ENCODE measurements around the gene PURB.
"Not testable (repeated sequence)": the region's sequence is repeated elsewhere in the genome, so short reads cannot be mapped to it uniquely, and the experiment has no call there.

PURB gene

DNA sequence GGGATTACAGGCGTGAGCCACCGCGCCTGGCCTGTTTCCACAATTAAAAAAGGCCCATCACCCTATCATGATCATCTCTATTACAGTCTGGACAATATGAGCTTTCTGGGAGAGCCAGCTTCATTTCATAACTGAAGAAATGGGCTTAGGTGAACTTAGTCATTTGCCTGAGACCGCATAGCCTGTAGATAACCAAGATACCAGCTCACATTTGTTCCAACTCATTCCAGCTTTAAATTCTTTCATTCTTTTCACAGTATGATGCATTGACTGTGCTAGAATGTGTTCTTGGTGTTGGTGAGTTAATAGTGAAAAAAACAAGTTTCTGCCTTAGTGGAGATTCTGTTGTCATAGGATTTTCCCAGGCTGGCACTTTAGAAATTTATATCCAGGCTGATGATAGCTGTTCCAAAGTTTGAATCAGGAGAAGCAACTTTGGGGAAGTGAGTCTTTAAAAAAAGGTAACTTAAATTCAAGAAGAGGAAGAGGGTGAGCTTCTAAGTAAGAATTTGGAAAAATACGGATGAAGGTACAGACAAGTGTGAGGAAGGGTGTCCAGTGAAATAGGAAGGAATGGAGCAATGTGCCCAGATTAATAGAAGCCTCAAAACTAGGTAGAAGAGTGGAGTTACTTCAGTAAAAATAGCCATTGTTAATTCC is 35.3 kb downstream of the PURB start:
- no peak for DNase-seq

DNA sequence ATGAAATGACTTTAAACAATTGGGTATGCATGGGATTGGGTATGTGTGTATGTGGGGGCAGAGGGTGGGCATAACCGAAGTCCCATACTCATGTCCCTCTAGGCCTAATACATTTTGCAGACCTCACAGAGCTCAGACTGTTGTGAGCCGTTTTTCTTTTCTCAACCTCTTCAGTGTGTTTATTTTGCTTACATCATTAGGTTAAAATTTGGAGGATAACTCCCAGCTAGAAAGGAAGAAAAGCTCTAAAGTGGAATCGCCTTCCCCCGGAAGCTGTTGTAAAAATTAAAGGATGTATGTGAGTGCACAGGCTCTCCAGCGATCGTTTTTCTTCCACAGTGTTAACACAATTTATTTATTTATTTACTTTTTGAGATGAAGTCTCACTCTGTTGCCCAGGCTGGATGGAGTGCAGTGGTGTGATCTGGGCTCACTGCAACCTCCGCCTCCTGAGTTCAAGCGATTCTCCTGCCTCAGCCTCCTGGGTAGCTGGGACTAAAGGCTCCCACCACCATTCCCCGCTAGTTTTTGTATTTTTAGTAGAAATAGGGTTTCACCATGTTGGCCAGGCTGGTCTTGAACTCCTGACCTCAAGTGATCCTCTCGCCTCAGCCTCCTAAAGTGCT is 36.0 kb downstream of the PURB start:
- no peak for DNase-seq

DNA sequence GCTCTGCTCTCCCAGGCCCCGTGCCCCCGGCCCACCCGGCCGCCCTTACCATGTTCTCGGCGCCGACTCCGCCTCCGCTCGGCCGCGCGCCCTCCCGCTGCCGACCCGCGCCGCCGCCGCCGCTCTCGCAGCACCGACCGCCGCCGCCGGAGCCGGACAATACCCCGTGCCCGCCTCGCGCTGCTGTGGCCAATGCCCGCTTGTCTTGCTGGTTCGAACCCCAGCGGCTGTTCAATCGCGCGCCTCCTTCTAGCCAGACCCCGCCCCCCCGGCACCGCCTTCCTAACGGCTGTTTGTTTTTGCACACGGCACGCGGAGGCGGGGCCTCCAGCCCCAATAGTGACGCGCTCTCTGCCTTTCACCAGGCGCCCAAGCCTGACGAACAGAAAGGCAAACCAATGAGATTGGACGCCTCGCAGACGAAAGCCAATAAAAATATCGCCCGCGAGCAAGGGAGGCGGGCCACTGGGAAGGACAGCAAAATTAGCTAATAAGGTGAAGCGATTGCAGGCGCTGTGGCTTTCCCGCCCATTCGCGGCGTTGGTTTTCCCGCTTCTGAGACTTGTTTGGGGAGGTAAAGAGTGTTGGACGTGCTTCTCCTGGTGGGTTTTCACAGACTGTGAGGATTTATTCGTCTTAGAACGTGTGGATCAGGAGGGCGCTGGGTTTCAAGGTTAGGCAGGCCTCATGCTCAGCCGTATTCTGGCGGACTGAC is 37.3 kb downstream of the PURB start, which contains the start of gene H2AZ2:
Gene H2AZ2, minus strand, starts transcription at position 168 of the 715 bp plus-strand sequence. Its CDS starts 116 bp downstream, at position 52.
- DNase-seq, result peak; percentile 100

DNA sequence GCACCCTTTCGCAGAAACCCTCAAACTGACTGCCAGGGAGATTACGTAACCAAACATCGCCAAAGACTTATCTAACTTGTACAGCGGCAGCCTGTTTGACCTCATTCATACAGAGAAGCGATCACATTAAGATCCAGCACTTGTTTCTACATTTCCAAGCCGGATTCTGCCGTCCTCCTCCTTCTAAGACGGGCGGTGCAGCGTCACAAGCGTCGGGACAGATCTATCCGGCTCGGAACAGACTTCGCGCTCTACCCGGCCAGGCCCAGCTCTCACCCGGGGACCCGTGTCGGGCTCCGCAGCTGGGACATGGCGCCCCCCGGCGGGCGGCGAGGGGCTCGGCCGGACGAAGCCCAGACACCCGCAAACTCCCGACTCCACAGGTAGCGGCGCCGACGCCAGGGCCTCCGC is 37.8 kb downstream of the PURB start:
- peak; percentile 83 for DNase-seq

DNA sequence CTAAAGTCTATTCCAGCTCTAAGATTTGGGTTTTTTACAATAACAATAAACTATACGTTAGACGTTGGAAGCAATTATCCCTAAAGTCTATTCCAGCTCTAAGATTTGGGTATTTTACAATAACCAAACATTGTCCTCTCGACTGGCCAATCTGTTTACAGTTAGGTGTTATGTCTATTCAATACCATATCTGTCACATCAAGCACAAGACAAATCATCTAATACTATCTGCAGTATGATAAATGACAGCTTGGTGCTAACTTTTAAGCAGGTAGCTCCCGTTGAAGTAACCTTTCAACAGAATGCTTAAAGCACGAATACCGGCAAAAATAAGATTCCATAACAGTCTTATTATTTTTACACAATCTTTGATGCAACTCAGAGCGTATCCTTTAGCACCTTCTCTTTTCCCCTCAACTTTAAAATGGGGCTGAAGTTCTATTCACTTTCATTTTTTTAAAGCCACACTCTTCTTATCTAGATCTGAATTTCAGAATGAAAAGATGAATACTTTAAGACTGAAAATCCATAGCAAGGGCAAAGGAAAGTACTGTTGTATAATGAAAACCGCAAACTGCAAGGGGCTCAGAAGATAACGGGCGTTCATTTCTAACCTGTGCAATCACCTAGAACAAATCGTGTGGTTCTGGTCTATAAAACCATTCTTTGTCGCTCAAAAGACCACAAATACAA is 38.4 kb downstream of the PURB start:
- DNase-seq, result no peak

DNA sequence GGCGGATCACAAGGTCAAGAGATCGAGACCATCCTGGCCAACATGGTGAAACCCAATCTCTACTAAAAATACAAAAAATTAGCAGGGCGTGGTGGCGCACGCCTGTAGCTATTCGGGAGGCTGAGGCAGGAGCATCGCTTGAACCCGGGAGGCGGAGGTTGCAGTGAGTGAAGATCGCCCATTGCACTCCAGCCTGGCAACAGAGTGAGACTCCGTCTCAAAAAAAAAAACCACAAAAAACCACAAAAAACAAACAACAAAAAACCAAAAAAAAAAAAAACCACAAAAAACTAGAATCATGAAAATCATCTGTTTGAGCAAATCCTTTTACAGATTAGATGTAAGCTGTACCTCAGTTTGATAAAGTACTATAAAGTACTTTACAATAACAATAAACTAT is 38.9 kb downstream of the PURB start:
- DNase-seq, result not testable (repeated sequence)

DNA sequence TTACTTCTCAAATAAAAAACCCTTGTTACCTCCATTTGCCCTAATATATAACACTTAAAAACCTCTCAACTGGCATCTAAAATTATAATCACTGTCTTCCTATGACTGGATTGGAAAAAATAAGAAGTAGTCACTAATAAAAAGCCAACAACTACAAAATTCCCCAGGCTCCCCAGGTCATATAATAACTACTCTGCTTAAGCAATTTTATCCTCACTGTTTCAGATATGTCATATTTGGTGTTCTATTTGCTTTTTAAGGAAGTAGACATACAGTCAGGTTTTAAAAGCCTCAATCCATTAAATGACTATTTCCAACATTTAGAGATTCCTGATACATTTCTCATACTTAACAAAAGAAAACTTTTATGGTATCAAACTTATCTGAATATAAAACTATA is 39.9 kb downstream of the PURB start:
- DNase-seq, result no peak

DNA sequence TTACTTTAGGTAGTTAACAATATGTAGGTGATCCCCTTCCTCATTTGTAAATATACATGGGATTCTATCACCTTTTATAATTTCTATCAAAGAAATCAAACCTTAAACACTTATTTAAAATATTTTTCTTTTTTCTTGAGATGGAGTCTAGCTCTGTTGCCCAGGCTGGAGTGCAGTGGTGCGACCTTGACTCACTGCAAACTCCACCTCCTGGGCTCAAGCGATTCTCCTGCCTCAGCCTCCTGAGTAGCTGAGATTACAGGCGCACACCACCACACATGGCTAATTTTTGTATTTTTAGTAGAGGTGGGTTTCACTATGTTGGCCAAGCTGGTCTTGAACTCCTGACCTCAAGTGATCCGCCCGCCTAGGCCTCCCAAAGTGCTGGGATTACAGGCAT is 41.9 kb downstream of the PURB start:
- DNase-seq, result not testable (repeated sequence)

DNA sequence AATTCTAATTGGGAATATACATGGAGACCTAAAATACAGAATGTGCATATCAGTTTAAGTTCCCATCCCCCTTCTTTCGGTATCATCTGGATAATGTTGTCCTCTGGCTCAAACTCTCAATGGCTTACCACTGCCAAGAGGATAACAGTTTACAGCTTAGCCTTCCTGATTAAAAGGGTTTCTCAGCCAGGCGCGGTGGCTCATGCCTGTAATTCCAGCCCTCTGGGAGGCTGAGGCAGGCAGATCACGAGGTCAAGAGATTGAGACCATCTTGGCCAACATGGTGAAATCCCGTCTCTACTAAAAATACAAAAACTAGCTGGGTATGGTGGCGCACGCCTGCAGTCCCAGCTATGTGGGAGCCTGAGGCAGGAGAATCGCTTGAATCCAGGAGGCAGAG is 42.7 kb downstream of the PURB start:
- not testable (repeated sequence) for DNase-seq

DNA sequence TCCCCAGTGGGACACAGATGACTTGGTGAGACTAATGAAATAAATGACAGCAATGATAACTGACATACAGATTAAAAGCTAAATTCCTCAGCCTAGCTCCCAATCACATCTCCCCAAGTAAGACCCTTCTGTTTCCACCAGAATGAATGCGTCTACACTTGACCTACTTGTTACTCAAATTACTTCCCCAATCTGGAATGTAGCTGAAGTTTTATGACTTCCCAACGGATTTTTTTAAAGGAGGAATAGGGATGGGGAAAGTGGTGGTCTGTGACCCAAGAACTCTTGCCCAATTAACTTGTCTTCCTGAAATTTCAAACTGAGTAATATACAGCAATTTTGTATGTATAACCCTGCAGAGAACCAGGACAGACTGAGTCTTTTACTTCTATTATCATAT is 46.6 kb downstream of the PURB start:
- no peak for DNase-seq

DNA sequence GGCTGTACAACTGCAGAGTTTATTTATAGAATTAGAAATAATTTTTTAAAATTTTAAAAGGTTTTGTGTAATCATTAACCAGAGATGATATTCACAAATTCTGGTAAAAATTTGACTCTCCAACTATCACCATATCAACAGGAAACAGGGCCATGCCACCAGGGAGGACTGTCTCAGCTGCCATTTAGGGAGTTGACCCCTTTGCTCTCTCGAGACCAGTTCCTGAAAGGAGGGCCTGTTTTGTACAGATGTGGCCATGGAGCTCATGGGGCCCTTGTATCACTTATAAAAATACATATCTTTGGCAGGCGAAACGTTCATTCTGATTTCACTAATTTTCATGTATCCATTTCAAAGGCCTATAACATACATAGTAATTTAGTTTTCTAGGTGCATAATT is 57.8 kb downstream of the PURB start:
- DNase-seq, result no peak

All from NCI-H446 treated with DMSO at 0.1 percent for 48 hours (cell line).